Ishikawa (cell line): ENCODE results near the gene FAM180A.

Experiments
- EP300 ChIP-seq: IDR thresholded peaks from 2 replicates; pipeline ENCODE4 v1.6.1; 2012; ENCODE audit warnings: borderline replicate concordance
- RAD21 ChIP-seq: IDR thresholded peaks from 2 replicates; pipeline ENCODE4 v1.6.1; 2012; ENCODE audit warnings: low read depth
- TF ChIP-seq, protein P1 (sequence below): IDR thresholded peaks from 2 replicates; pipeline ENCODE4 v1.6.1; 2012; ENCODE audit warnings: low read depth, mild to moderate bottlenecking
- TF ChIP-seq, protein P2 (sequence below): IDR thresholded peaks from 2 replicates; pipeline ENCODE4 v1.6.1; 2012

DNA sequence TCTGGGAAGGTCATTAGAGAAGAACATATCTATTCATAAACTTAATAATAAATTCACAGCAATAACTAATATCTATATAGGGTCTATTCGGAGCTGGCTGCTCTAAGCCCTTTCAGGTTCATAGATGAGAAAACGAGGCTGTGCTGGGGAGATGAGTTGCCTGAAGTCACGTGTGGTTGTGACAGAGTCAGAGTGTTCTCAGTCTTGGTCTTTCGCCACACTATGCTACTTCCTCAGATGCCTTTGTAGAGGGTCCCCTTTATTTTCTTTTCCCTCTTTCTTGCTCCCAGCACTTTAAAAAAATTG, 43.7 kb upstream of the FAM180A start:
- TF ChIP-seq, protein P1, sequence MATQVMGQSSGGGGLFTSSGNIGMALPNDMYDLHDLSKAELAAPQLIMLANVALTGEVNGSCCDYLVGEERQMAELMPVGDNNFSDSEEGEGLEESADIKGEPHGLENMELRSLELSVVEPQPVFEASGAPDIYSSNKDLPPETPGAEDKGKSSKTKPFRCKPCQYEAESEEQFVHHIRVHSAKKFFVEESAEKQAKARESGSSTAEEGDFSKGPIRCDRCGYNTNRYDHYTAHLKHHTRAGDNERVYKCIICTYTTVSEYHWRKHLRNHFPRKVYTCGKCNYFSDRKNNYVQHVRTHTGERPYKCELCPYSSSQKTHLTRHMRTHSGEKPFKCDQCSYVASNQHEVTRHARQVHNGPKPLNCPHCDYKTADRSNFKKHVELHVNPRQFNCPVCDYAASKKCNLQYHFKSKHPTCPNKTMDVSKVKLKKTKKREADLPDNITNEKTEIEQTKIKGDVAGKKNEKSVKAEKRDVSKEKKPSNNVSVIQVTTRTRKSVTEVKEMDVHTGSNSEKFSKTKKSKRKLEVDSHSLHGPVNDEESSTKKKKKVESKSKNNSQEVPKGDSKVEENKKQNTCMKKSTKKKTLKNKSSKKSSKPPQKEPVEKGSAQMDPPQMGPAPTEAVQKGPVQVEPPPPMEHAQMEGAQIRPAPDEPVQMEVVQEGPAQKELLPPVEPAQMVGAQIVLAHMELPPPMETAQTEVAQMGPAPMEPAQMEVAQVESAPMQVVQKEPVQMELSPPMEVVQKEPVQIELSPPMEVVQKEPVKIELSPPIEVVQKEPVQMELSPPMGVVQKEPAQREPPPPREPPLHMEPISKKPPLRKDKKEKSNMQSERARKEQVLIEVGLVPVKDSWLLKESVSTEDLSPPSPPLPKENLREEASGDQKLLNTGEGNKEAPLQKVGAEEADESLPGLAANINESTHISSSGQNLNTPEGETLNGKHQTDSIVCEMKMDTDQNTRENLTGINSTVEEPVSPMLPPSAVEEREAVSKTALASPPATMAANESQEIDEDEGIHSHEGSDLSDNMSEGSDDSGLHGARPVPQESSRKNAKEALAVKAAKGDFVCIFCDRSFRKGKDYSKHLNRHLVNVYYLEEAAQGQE = no peak
- TF ChIP-seq EP300 (no peak), RAD21 (no peak)
- TF ChIP-seq, protein P2, sequence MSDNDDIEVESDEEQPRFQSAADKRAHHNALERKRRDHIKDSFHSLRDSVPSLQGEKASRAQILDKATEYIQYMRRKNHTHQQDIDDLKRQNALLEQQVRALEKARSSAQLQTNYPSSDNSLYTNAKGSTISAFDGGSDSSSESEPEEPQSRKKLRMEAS = no peak
